Astrocyte (in vitro differentiated cells and primary cell): ENCODE data around the gene CDKAL1.

Experiments
- CTCF ChIP-seq: IDR thresholded peaks from 2 replicates; pipeline ENCODE4 v1.5.1; 2011; ENCODE audit warnings: low read depth, mild to moderate bottlenecking, inconsistent platforms, low read length, moderate library complexity; ENCODE audit not compliant: insufficient read depth
- EZH2 ChIP-seq: IDR thresholded peaks from 2 replicates; pipeline ENCODE4 v1.6.1; 2012; ENCODE audit warnings: mild to moderate bottlenecking, low read length, inconsistent platforms; ENCODE audit not compliant: insufficient read depth

GRCh38 chr6:21182589-21182988 lies 648.3 kb downstream of the CDKAL1 start:
- no peak for TF ChIP-seq CTCF
- TF ChIP-seq EZH2 = no peak
